ENCODE data around the gene PRPF38A.

PRPF38A gene

GRCh38 chr1:52400131-52400530 lies 4.3 kb upstream of the PRPF38A start:
- no peak for DNase-seq

- peak; percentile 64 for DNase-seq
Measured at GRCh38 chr1:52402860-52403240, 1.6 kb upstream of the PRPF38A start.

GRCh38 chr1:52403566-52404115 lies 761 bp upstream of the PRPF38A start:
- DNase-seq: peak; percentile 89

- DNase-seq: no peak
Measured at GRCh38 chr1:52404975-52405338, 555 bp downstream of the PRPF38A start.

- DNase-seq: peak; percentile 28
Measured at GRCh38 chr1:52413410-52413989, 9.1 kb downstream of the PRPF38A start.

- DNase-seq: no peak
Measured at GRCh38 chr1:52414942-52415341, 10.5 kb downstream of the PRPF38A start.

- no peak for DNase-seq
Measured at GRCh38 chr1:52416811-52417210, 12.4 kb downstream of the PRPF38A start.

GRCh38 chr1:52420713-52421112 lies 16.3 kb downstream of the PRPF38A start:
- no peak for DNase-seq

GRCh38 chr1:52423055-52423454 lies 18.7 kb downstream of the PRPF38A start:
- DNase-seq: no peak

- no peak for DNase-seq
Measured at GRCh38 chr1:52423771-52424170, 19.4 kb downstream of the PRPF38A start.

- DNase-seq: no peak
Measured at GRCh38 chr1:52424231-52424636, 19.8 kb downstream of the PRPF38A start.

- DNase-seq: no peak
Measured at GRCh38 chr1:52424813-52425212, 20.4 kb downstream of the PRPF38A start.

GRCh38 chr1:52426371-52426770 lies 22.0 kb downstream of the PRPF38A start:
- no peak for DNase-seq

- DNase-seq: no peak
Measured at GRCh38 chr1:52427152-52427551, 22.8 kb downstream of the PRPF38A start.

GRCh38 chr1:52432807-52433206 lies 28.4 kb downstream of the PRPF38A start:
- DNase-seq: no peak

- DNase-seq: no peak
Measured at GRCh38 chr1:52435211-52435610, 30.8 kb downstream of the PRPF38A start.

- DNase-seq: no peak
Measured at GRCh38 chr1:52435650-52436049, 31.2 kb downstream of the PRPF38A start.

- DNase-seq: peak; percentile 83
Measured at GRCh38 chr1:52436817-52437216, 32.4 kb downstream of the PRPF38A start.

- DNase-seq: no peak
Measured at GRCh38 chr1:52439976-52440375, 35.6 kb downstream of the PRPF38A start.

- no peak for DNase-seq
Measured at GRCh38 chr1:52444463-52444862, 40.1 kb downstream of the PRPF38A start.

GRCh38 chr1:52454127-52454526 lies 49.7 kb downstream of the PRPF38A start:
- no peak for DNase-seq

- no peak for DNase-seq
Measured at GRCh38 chr1:52454779-52455178, 50.4 kb downstream of the PRPF38A start.

GRCh38 chr1:52455686-52456085 lies 51.3 kb downstream of the PRPF38A start:
- no peak for DNase-seq

- DNase-seq: no peak
Measured at GRCh38 chr1:52460694-52461093, 56.3 kb downstream of the PRPF38A start.

- no peak for DNase-seq
Measured at GRCh38 chr1:52461821-52462220, 57.4 kb downstream of the PRPF38A start.

Data from DMS53 (cell line).